ENCODE data around the gene THAP7.

The THAP7 gene

DNA sequence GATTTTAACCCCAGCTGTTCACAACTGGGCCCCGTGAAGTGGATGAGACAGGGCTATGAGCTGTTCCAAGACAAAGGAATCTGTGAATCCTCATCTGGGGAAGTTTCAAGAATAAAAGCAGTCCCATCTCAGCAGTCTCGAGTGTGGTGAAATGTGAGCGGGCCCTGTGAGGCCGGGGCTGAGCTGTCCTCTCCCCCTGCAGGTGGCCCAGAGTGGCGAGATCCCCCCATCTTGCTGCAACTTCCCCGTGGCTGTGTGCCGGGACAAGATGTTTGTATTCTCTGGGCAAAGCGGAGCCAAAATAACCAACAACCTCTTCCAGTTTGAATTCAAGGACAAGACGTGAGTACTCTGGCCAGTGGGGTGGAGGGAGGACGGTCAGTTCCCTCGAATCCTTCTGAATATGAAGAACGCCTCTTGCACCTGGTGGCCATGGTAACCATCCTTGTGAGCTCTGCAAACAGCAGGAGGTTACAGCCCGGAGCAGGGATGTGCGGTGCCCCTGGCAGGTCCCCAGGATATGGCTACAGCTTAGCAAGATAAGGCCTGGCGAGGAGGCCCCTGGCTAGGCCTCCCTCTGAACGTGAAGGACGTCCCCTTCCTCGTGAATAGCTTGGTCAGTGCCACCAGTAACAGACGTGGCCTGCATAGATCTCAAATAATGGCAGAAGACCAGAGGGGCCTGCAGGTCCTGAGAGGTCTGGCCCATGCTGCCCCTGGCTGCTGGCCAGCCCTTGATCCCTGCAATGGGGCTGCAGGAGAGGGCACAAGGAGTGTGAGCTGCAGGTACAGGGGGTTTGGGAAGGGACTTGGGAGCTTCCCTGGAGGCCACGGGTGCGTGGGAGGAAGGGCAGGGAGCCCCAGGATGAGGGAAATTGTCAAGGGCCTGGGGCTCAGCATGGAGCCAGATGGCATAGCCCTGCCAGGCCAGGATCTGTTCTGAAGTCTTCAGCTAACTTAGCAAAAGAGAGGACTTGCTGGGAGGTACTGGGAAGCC is 11.4 kb downstream of the THAP7 start:
- H3K4me3 ChIP-seq (ENCODE audit: low read length), result no peak overlapping the region
- H3K4me2 ChIP-seq (ENCODE audit: low read length), result no peak overlapping the region
- H3K9me3 ChIP-seq (ENCODE audit: control insufficient read depth, insufficient read depth, low read length), result no peaks in the 10 kb centered on the region
- H3K9me2 ChIP-seq (replicated peaks; ENCODE audit: control insufficient read depth, low read length), result no peaks in the 10 kb centered on the region
- no peaks in the 10 kb centered on the region for H4K20me1 ChIP-seq (ENCODE audit: control insufficient read depth, insufficient read depth, low read depth, low read length)
- peaks cover 55% of the 10 kb centered on the region for H3K36me3 ChIP-seq (ENCODE audit: control insufficient read depth, low read length)
- no peak overlapping the region for H3K27ac ChIP-seq (ENCODE audit: low read depth, low read length)
- TF ChIP-seq, protein P1, sequence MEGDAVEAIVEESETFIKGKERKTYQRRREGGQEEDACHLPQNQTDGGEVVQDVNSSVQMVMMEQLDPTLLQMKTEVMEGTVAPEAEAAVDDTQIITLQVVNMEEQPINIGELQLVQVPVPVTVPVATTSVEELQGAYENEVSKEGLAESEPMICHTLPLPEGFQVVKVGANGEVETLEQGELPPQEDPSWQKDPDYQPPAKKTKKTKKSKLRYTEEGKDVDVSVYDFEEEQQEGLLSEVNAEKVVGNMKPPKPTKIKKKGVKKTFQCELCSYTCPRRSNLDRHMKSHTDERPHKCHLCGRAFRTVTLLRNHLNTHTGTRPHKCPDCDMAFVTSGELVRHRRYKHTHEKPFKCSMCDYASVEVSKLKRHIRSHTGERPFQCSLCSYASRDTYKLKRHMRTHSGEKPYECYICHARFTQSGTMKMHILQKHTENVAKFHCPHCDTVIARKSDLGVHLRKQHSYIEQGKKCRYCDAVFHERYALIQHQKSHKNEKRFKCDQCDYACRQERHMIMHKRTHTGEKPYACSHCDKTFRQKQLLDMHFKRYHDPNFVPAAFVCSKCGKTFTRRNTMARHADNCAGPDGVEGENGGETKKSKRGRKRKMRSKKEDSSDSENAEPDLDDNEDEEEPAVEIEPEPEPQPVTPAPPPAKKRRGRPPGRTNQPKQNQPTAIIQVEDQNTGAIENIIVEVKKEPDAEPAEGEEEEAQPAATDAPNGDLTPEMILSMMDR (IDR thresholded peaks at IDR 0.05; ENCODE audit: low read depth, low read length, poor library complexity, severe bottlenecking), result no peak
- TF ChIP-seq EZH2phosphoT487 (IDR thresholded peaks at IDR 0.05; ENCODE audit: borderline replicate concordance, low read length), result no peak
- H3F3A ChIP-seq (ENCODE audit: control insufficient read depth, insufficient read depth), result no peaks in the 10 kb centered on the region
- no peaks in the 10 kb centered on the region for H3K79me2 ChIP-seq (ENCODE audit: control insufficient read depth, low read length)
- peaks cover 8% of the 10 kb centered on the region for H3K4me1 ChIP-seq (ENCODE audit: control insufficient read depth, low read length)
- no peaks in the 10 kb centered on the region for H3K27me3 ChIP-seq (ENCODE audit: control insufficient read depth, low read length)

DNA sequence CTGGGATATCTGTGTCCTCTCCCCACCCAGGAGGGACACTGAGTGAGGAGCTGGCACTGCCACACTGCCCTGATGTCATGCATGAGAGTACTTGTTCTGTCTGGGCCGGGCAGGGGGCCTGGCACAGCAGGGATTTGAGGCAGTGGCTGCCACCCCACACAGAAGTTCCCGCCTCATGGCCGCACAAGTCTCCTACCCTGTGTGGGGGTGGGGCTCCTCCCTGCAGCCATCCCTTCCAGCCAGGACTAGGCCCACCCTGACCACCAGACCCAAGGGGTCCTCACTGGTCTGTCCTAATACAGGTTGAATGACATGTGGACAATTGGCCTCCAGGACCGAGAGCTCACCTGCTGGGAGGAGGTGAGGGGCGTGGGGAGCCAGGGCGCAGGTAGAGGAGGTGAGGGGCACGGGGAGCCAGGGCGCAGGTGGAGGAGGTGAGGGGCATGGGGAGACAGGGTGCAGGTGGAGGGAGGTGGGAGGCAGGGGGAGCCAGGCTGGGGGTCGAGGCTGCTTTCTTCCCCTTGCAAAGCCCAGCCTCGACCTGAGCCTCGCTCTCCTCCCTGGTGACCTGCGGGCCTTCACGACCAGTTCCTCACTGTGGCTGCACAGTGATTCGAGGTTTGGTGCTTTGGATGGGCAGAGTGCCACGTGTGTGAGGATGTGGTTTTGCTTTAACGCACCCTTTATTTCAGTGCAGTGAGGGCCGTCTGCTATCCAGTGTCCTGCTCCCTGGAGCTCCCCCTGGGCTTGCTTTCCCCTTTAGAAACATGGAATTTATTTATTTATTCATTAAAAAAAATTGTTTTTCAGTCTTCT is 12.4 kb downstream of the THAP7 start:
- peaks cover 57% of the 10 kb centered on the region for H3K36me3 ChIP-seq (ENCODE audit: control insufficient read depth, low read length)

DNA sequence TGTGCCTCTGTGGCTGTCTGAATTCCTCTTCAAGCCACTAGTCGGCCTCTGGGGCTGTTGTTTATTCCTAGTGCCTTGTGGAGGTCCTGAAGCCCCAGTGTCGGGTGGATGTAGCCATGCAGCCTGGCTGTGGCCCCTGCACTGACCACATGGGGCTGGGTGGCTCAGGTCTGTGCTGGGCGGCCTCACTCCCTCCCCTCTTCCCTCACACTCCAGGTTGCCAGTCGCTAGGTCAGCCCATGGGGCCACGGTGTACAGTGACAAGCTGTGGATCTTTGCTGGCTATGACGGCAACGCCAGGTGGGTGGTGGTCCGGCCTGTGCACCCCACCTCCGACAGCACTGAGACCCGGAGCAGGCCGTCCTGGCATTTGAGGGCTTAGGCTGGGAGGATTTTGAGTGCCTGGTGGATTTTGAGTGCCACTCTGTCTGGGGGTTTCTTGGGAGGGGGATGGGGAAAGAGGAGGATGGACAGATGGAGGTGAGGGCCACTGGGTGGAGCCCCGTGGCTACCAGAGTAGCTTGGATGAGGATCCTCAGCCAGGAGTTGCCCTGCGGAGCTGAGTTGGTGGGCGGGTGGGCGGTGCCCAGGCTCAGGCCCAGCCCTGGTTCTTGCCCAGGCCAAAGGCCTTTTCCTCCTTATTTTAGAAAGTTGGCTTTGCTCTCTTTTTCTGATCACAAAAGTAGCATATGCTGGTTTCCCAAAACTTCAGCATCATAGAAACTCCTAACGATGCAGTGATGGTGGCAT is 13.2 kb downstream of the THAP7 start:
- TF ChIP-seq, protein P1 (IDR thresholded peaks at IDR 0.05; ENCODE audit: low read depth, low read length, poor library complexity, severe bottlenecking), result no peak
- no peak for TF ChIP-seq EZH2phosphoT487 (IDR thresholded peaks at IDR 0.05; ENCODE audit: borderline replicate concordance, low read length)
- H3K4me3 ChIP-seq (ENCODE audit: low read length), result no peak overlapping the region
- H3F3A ChIP-seq (ENCODE audit: control insufficient read depth, insufficient read depth), result no peaks in the 10 kb centered on the region
- H3K9me3 ChIP-seq (ENCODE audit: control insufficient read depth, insufficient read depth, low read length), result no peaks in the 10 kb centered on the region
- H4K20me1 ChIP-seq (ENCODE audit: control insufficient read depth, insufficient read depth, low read depth, low read length), result no peaks in the 10 kb centered on the region
- H3K4me2 ChIP-seq (ENCODE audit: low read length), result no peak overlapping the region
- peaks cover 8% of the 10 kb centered on the region for H3K4me1 ChIP-seq (ENCODE audit: control insufficient read depth, low read length)
- peaks cover 65% of the 10 kb centered on the region for H3K36me3 ChIP-seq (ENCODE audit: control insufficient read depth, low read length)
- H3K27ac ChIP-seq (ENCODE audit: low read depth, low read length), result no peak overlapping the region
- H3K27me3 ChIP-seq (ENCODE audit: control insufficient read depth, low read length), result no peaks in the 10 kb centered on the region
- peaks cover 8% of the 10 kb centered on the region for H3K79me2 ChIP-seq (ENCODE audit: control insufficient read depth, low read length)
- no peaks in the 10 kb centered on the region for H3K9me2 ChIP-seq (replicated peaks; ENCODE audit: control insufficient read depth, low read length)

More for the DNA sequence above, 12.4 kb downstream of the THAP7 start:
- Histone ChIP-seq H3K79me2 (ENCODE audit: control insufficient read depth, low read length) (0 out of 2 replicates have a peak, but pooled peaks cover under 1% of the 10 kb centered on the region), H3K27ac (ENCODE audit: low read depth, low read length) (no peak overlapping the region), H3K4me3 (ENCODE audit: low read length) (no peak overlapping the region), H3K9me2 (replicated peaks; ENCODE audit: control insufficient read depth, low read length) (no peaks in the 10 kb centered on the region), H3F3A (ENCODE audit: control insufficient read depth, insufficient read depth) (no peaks in the 10 kb centered on the region), H4K20me1 (ENCODE audit: control insufficient read depth, insufficient read depth, low read depth, low read length) (no peaks in the 10 kb centered on the region), H3K4me2 (ENCODE audit: low read length) (no peak overlapping the region), H3K27me3 (ENCODE audit: control insufficient read depth, low read length) (no peaks in the 10 kb centered on the region), H3K4me1 (ENCODE audit: control insufficient read depth, low read length) (peaks cover 8% of the 10 kb centered on the region), H3K9me3 (ENCODE audit: control insufficient read depth, insufficient read depth, low read length) (no peaks in the 10 kb centered on the region)
- TF ChIP-seq EZH2phosphoT487 (IDR thresholded peaks at IDR 0.05; ENCODE audit: borderline replicate concordance, low read length), result no peak
- TF ChIP-seq, protein P1 (IDR thresholded peaks at IDR 0.05; ENCODE audit: low read depth, low read length, poor library complexity, severe bottlenecking), result no peak
